ENCODE results near the gene ATE1. TPM values are rescaled to one million over a fixed set of nuclear protein-coding genes. Genes with fewer than 3 reads are reported as not detected.

Gene ATE1
- total and polyA plus RNA-seq, 2 of the 4 experiments (the other 2 are of a cell fraction), result 6.4 to 27.8 TPM

GRCh38 chr10:121816197-121816596 lies 111.6 kb downstream of the ATE1 start:
- Histone ChIP-seq H4K20me1 (ENCODE audit: insufficient read depth, low read length) (no peaks in the 10 kb centered on the region), H3K27ac (ENCODE audit: insufficient read depth, low read length) (no peak overlapping the region), H4K8ac (ENCODE audit: low read depth in 2 of 2, low read length in 2 of 2) (no peak overlapping the region), H3K4me1 (ENCODE audit: control insufficient read depth, insufficient read depth, low read length) (peaks cover 2% of the 10 kb centered on the region; the same call in 1 of the 2 replicates), H3K56ac (ENCODE audit: extremely low read depth, insufficient read depth, low read length) (no peak overlapping the region), H3K4me2 (ENCODE audit: low read depth, low read length) (no peak overlapping the region), H4K91ac (ENCODE audit: insufficient read depth, low read depth, low read length) (no peak overlapping the region), H3K9ac (ENCODE audit: low read depth, low read length) (no peak overlapping the region), H3K79me1 (ENCODE audit: low read depth in 1 of 2, low read length in 2 of 2) (no peaks in the 10 kb centered on the region), H2AFZ (replicated peaks; ENCODE audit: low read length, poor library complexity) (no peak overlapping the region), H3K18ac (ENCODE audit: low read depth, low read length) (no peak overlapping the region), H3K14ac (replicated peaks; ENCODE audit: low read depth, low read length) (no peak overlapping the region), H2BK20ac (ENCODE audit: low read depth, low read length) (no peak overlapping the region), H2AK5ac (ENCODE audit: low read depth, low read length) (no peak overlapping the region), H3K27me3 (ENCODE audit: control insufficient read depth, insufficient read depth, low read length) (no peaks in the 10 kb centered on the region), H3K23ac (ENCODE audit: low read depth, low read length) (no peak overlapping the region), H2BK15ac (ENCODE audit: low read depth, low read length) (no peak overlapping the region), H3K4ac (ENCODE audit: low read depth, low read length) (no peak overlapping the region), H3K36me3 (ENCODE audit: control insufficient read depth, insufficient read depth, low read length) (no peaks in the 10 kb centered on the region), H3K9me3 (ENCODE audit: control insufficient read depth, insufficient read depth, low read length) (no peaks in the 10 kb centered on the region), H2AK9ac (replicated peaks; ENCODE audit: low read depth, low read length, poor library complexity) (no peak overlapping the region), H2BK120ac (ENCODE audit: low read depth, low read length) (no peak overlapping the region), H4K5ac (ENCODE audit: low read depth, low read length) (no peak overlapping the region), H3K9me1 (ENCODE audit: insufficient read depth, low read length) (no peaks in the 10 kb centered on the region; the same call in 1 of the 2 replicates), H2BK5ac (ENCODE audit: low read depth, low read length, poor library complexity, severe bottlenecking) (no peak overlapping the region), H3K4me3 (ENCODE audit: insufficient read depth, low read depth, low read length) (no peak overlapping the region)
- dilution Hi-C loops (cut with HindIII; ENCODE audit: low sequenced_read_pairs, unreplicated experiment) (no loop called here), intact Hi-C loops (cut with micrococcal nuclease) (no loop called here), in situ Hi-C loops (cut with MboI; ENCODE audit: low sequenced_read_pairs) (no loop called here)
- POLR2A ChIA-PET (ENCODE audit: unreplicated experiment), result no interaction called here
- no TSS peak for BruUV-seq (replicated peaks)
- 100% methylated on average over 1 of the region's 1 CpG; no CpG with 5 or more reads in 1 of the 2 experiments for WGBS, 2 experiments (ENCODE audit: extremely low coverage in 2 of 2, insufficient read length in 1 of 2)
- no peak for DNase-seq
- ATAC-seq (ENCODE audit: low read depth), result no peak
- CTCF ChIA-PET, result no interaction called here
- no peak for TF ChIP-seq RCOR1 (IDR thresholded peaks at IDR 0.05; ENCODE audit: insufficient replicate concordance, low read length)
- no peak for TF ChIP-seq ELK1 (IDR thresholded peaks at IDR 0.05; ENCODE audit: borderline replicate concordance, low read depth, low read length)
- TF ChIP-seq MAZ (IDR thresholded peaks at IDR 0.05; ENCODE audit: borderline replicate concordance, low read depth, low read length), result no peak
- no peak for TF ChIP-seq RFX5 (IDR thresholded peaks at IDR 0.05; ENCODE audit: low read depth, low read length)
- TF ChIP-seq POLR2A (IDR thresholded peaks at IDR 0.05; ENCODE audit: low read depth, low read length), result no peak
- TF ChIP-seq FOS (IDR thresholded peaks at IDR 0.05; ENCODE audit: low read depth, low read length), result no peak
- no peak for TF ChIP-seq MXI1 (IDR thresholded peaks at IDR 0.05; ENCODE audit: borderline replicate concordance, low read depth, low read length)
- TF ChIP-seq RAD21 (IDR thresholded peaks at IDR 0.05; ENCODE audit: low read length), result no peak
